Endothelial cell (in vitro differentiated cells): ENCODE results near the gene DNAH3. TPM values are rescaled to one million over a fixed set of nuclear protein-coding genes. Genes with fewer than 3 reads are reported as not detected.

Source experiments
- DNase-seq: peaks from one replicate; pipeline ENCODE4 v3.0.0; 2021; ENCODE audit warnings: low spot score
- H3K27ac Mint-ChIP-seq: one replicate; pipeline ENCODE4 v1.8.0; 2021; ENCODE audit warnings: mixed read lengths, inconsistent platforms; ENCODE audit not compliant: unreplicated experiment
- H3K27me3 Mint-ChIP-seq: one replicate; pipeline ENCODE4 v1.8.0; 2021; ENCODE audit warnings: mild to moderate bottlenecking, moderate library complexity, mixed read lengths, inconsistent platforms; ENCODE audit not compliant: unreplicated experiment
- H3K36me3 Mint-ChIP-seq: one replicate; pipeline ENCODE4 v1.8.0; 2021; ENCODE audit warnings: mild to moderate bottlenecking, low read depth, mixed read lengths, inconsistent platforms; ENCODE audit not compliant: unreplicated experiment
- H3K4me1 Mint-ChIP-seq: one replicate; pipeline ENCODE4 v1.8.0; 2021; ENCODE audit warnings: mild to moderate bottlenecking, mixed read lengths, inconsistent platforms; ENCODE audit not compliant: unreplicated experiment
- H3K4me3 Mint-ChIP-seq: one replicate; pipeline ENCODE4 v1.8.0; 2021; ENCODE audit warnings: mild to moderate bottlenecking, mixed read lengths, inconsistent platforms; ENCODE audit not compliant: unreplicated experiment
- H3K9me3 Mint-ChIP-seq: one replicate; pipeline ENCODE4 v1.8.0; 2021; ENCODE audit warnings: mixed read lengths, inconsistent platforms; ENCODE audit not compliant: unreplicated experiment
- CTCF ChIP-seq: fragments of 200-600 bp; sonication (generic); IDR thresholded peaks from one replicate; pipeline ENCODE4 v1.5.0; 2021; ENCODE audit warnings: antibody characterized with exemption; ENCODE audit not compliant: unreplicated experiment
- total RNA-seq: library from RNA; stranded (reverse); fragmentation: NEBNext Ultra II Directional; extraction: Animal tissue kit (Norgen Biotek cat#: 25700); gene quantifications from one replicate; pipeline ENCODE4 v1.2.1, GENCODE V29; 2021; ENCODE audit not compliant: unreplicated experiment

DNAH3 gene
- total RNA-seq, 1 donor from 2014 or later = 0.05 TPM

- DNase-seq = no peak
- Mint-ChIP-seq H3K27me3 (peaks cover 2% of the 10 kb centered on the region), H3K36me3 (no peaks in the 10 kb centered on the region), H3K9me3 (no peaks in the 10 kb centered on the region), H3K4me3 (no peak overlapping the region), H3K4me1 (no peaks in the 10 kb centered on the region), H3K27ac (no peak overlapping the region)
- no peak for TF ChIP-seq CTCF
These were observed 117.4 kb downstream of the DNAH3 start for GRCh38 chr16:21033264-21033663.

GRCh38 chr16:21028728-21029127 lies 121.9 kb downstream of the DNAH3 start:
- no peak for DNase-seq
- Mint-ChIP-seq H3K4me3 (no peak overlapping the region), H3K27ac (no peak overlapping the region), H3K36me3 (no peaks in the 10 kb centered on the region), H3K9me3 (no peaks in the 10 kb centered on the region), H3K27me3 (peaks cover 2% of the 10 kb centered on the region), H3K4me1 (no peaks in the 10 kb centered on the region)
- no peak for TF ChIP-seq CTCF

- no peak for DNase-seq
- TF ChIP-seq CTCF = no peak
These were observed 123.8 kb downstream of the DNAH3 start for GRCh38 chr16:21026846-21027245.

GRCh38 chr16:21023509-21024202 lies 127.0 kb downstream of the DNAH3 start:
- DNase-seq = no peak
- TF ChIP-seq CTCF = no peak
- Mint-ChIP-seq H3K9me3 (no peaks in the 10 kb centered on the region), H3K4me3 (no peak overlapping the region), H3K27ac (no peak overlapping the region), H3K36me3 (no peaks in the 10 kb centered on the region), H3K4me1 (peaks cover 4% of the 10 kb centered on the region), H3K27me3 (no peaks in the 10 kb centered on the region)

More at GRCh38 chr16:21026846-21027245, 123.8 kb downstream of the DNAH3 start:
- H3K27ac Mint-ChIP-seq = no peak overlapping the region
- peaks cover 4% of the 10 kb centered on the region for H3K4me1 Mint-ChIP-seq
- H3K27me3 Mint-ChIP-seq = peaks cover 2% of the 10 kb centered on the region
- H3K9me3 Mint-ChIP-seq = no peaks in the 10 kb centered on the region
- no peak overlapping the region for H3K4me3 Mint-ChIP-seq
- no peaks in the 10 kb centered on the region for H3K36me3 Mint-ChIP-seq

- TF ChIP-seq CTCF = no peak
- Mint-ChIP-seq H3K4me1 (peaks cover 4% of the 10 kb centered on the region), H3K4me3 (no peak overlapping the region), H3K27ac (no peak overlapping the region), H3K9me3 (no peaks in the 10 kb centered on the region), H3K36me3 (no peaks in the 10 kb centered on the region), H3K27me3 (no peaks in the 10 kb centered on the region)
- no peak for DNase-seq
These were observed 129.3 kb downstream of the DNAH3 start for GRCh38 chr16:21021316-21021715.
